ENCODE measurements around the gene EXOC3L2. TPM values are rescaled to one million over a fixed set of nuclear protein-coding genes. Genes with fewer than 3 reads are reported as not detected.

Gene EXOC3L2
- total and polyA plus RNA-seq, 2 donors (not counting 3 experiments of a cell fraction or from before 2014, with no cell fraction given), result 0.66 to 1.8 TPM

DNA sequence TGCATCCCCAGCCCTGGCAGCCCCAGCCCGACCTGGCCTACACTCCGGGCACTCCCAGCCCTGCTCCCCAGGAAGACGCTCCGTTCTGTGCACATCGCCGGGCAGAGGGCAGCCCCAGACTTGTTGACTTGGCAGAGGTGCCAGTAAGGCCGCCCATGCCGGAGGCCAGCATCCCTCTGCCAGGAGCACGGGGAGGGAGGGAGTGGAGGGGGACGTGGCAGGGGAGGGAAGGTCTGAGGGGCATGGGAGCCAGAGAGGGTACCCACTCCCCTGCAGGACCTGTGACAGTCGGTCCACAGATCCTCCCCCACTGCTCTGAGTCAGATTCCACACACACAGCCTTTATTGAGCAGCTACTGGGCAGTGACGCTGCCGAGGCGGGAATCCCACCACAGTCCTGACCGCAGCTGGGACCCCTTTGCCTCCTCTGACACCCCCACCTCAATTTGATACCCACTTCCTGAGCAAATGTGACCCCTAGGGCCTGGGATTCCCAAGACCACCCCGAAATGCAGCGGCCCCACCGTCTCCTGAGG, 82.5 kb downstream of the EXOC3L2 start:
- ChIA-PET CTCF (interaction anchor here (0.6 to 1.5 kb wide), 10 partner anchors 8 to 176 kb away, joined by 3 to 14 read pairs (median 6); partner anchors contain the start of genes BLOC1S3 and TRAPPC6A), POLR2A (interaction anchor here (0.7 kb wide), 1 partner anchor 15 kb away, joined by 3 read pairs; the partner anchor contains the start of gene TRAPPC6A)
- H3K9me3 ChIP-seq (replicated peaks; ENCODE audit: control insufficient read depth, insufficient read depth, low read length), result no peaks in the 10 kb centered on the region
- no peak overlapping the region for H3K4me3 ChIP-seq (replicated peaks in 1 of 3; ENCODE audit: insufficient read depth in 1 of 3, low read depth in 1 of 3, low read length in 3 of 3)
- H3K4me1 ChIP-seq (ENCODE audit: control insufficient read depth, extremely low read depth, insufficient read depth, low read length), result peaks cover 6% of the 10 kb centered on the region
- intact Hi-C loops (cut with micrococcal nuclease) (loop anchor here (1.0 to 2.0 kb wide), 4 partner anchors 9 to 176 kb away; no protein-coding TSS in a partner anchor), dilution Hi-C loops (cut with MboI; ENCODE audit: extremely low pct_ligation_motif_present, low sequenced_read_pairs) (no loop called here)
- no peaks in the 10 kb centered on the region for H3K27me3 ChIP-seq (ENCODE audit: control insufficient read depth in 2 of 2, insufficient read depth in 2 of 2, low read length in 2 of 2)
- TF ChIP-seq FOS (IDR thresholded peaks at IDR 0.05; ENCODE audit: borderline replicate concordance, insufficient read depth, low read length) (no peak), CTCF (IDR thresholded peaks at IDR 0.05; ENCODE audit: extremely low read depth in 1 of 2, insufficient read depth in 1 of 2, low read depth in 1 of 2, low read length in 2 of 2) (no peak), POLR2AphosphoS5 (IDR thresholded peaks at IDR 0.05; ENCODE audit: insufficient read depth, low read depth, low read length) (no peak), JUN (IDR thresholded peaks at IDR 0.05; ENCODE audit: borderline replicate concordance, insufficient read depth, insufficient read length, low read depth) (no peak), EZH2 (IDR thresholded peaks at IDR 0.05; ENCODE audit: borderline replicate concordance, low read depth, low read length, severe bottlenecking) (no peak), POLR2A (IDR thresholded peaks at IDR 0.05; ENCODE audit: low read depth, low read length) (no peak), GATA2 (IDR thresholded peaks at IDR 0.05; ENCODE audit: insufficient read depth, insufficient read length, low read depth, low read length) (no peak), MYC (IDR thresholded peaks at IDR 0.05; ENCODE audit: low read depth, low read length) (no peak)
- TF ChIP-seq, protein P1, sequence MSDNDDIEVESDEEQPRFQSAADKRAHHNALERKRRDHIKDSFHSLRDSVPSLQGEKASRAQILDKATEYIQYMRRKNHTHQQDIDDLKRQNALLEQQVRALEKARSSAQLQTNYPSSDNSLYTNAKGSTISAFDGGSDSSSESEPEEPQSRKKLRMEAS (IDR thresholded peaks at IDR 0.05; ENCODE audit: insufficient read depth, insufficient read length), result no peak
- no peak overlapping the region for H3K27ac ChIP-seq (ENCODE audit: insufficient read depth, low read depth, low read length)
- no peaks in the 10 kb centered on the region for H3K79me2 ChIP-seq (ENCODE audit: control insufficient read depth, insufficient read depth, low read length)
- H2AFZ ChIP-seq (ENCODE audit: low read depth, low read length), result no peak overlapping the region
- H3K4me2 ChIP-seq (ENCODE audit: insufficient read depth, low read length), result no peak overlapping the region
- H3K9me1 ChIP-seq (replicated peaks; ENCODE audit: control insufficient read depth, extremely low read depth, insufficient read depth, low read length), result no peaks in the 10 kb centered on the region
- H3K36me3 ChIP-seq (ENCODE audit: control insufficient read depth in 2 of 2, extremely low read depth in 1 of 2, insufficient read depth in 2 of 2, low read length in 2 of 2), result no peaks in the 10 kb centered on the region
- no peaks in the 10 kb centered on the region for H4K20me1 ChIP-seq (replicated peaks; ENCODE audit: control insufficient read depth, extremely low read depth, insufficient read depth, low read length)
- FAIRE-seq (no peak), DNase-seq (ENCODE audit: low read depth, low spot score) (no peak)
- H3K9ac ChIP-seq (replicated peaks; ENCODE audit: extremely low read depth, insufficient read depth, low read length), result no peak overlapping the region
- BruUV-seq (replicated peaks), result no TSS peak

Other genes starting within 250 kb of the EXOC3L2 start
- 10.5 and 13.2 TPM in 2 replicates for gene RELB, start 243.9 kb downstream of the EXOC3L2 start, total RNA-seq
- 14.4 and 19.8 TPM in 2 replicates for gene RELB, start 243.9 kb downstream of the EXOC3L2 start, polyA plus RNA-seq
- 70.7 and 77.0 TPM in 2 replicates for gene CLASRP, start 206.4 kb downstream of the EXOC3L2 start, total RNA-seq
- gene CLASRP, start 206.4 kb downstream of the EXOC3L2 start, polyA plus RNA-seq, result 30.5 and 40.7 TPM in 2 replicates
- gene ZNF296, start 168.9 kb downstream of the EXOC3L2 start, total RNA-seq, result 1.8 and 2.1 TPM in 2 replicates
- gene ZNF296, start 168.9 kb downstream of the EXOC3L2 start, polyA plus RNA-seq, result 0.35 and 0.46 TPM in 2 replicates
- gene GEMIN7, start 166.1 kb downstream of the EXOC3L2 start, total RNA-seq, result 30.3 and 34.2 TPM in 2 replicates
- gene GEMIN7, start 166.1 kb downstream of the EXOC3L2 start, polyA plus RNA-seq, result 53.7 and 55.6 TPM in 2 replicates
- 27.1 and 28.5 TPM in 2 replicates for gene PPP1R37, start 152.2 kb downstream of the EXOC3L2 start, total RNA-seq
- gene PPP1R37, start 152.2 kb downstream of the EXOC3L2 start, polyA plus RNA-seq, result 16.2 and 18.6 TPM in 2 replicates
- not detected in 2 replicates for gene NKPD1, start 84.4 kb downstream of the EXOC3L2 start, total RNA-seq
- 0.04 and 0.05 TPM in 2 replicates for gene NKPD1, start 84.4 kb downstream of the EXOC3L2 start, polyA plus RNA-seq
- 12.6 and 18.1 TPM in 2 replicates for gene TRAPPC6A, start 67.2 kb downstream of the EXOC3L2 start, total RNA-seq
- gene TRAPPC6A, start 67.2 kb downstream of the EXOC3L2 start, polyA plus RNA-seq, result 45.4 and 46.6 TPM in 2 replicates
- gene BLOC1S3, start 66.6 kb downstream of the EXOC3L2 start, total RNA-seq, result 11.7 and 17.4 TPM in 2 replicates
- 13.6 and 13.8 TPM in 2 replicates for gene BLOC1S3, start 66.6 kb downstream of the EXOC3L2 start, polyA plus RNA-seq
- 50.0 and 51.6 TPM in 2 replicates for gene MARK4, start 5.9 kb upstream of the EXOC3L2 start, total RNA-seq
- 13.9 and 14.4 TPM in 2 replicates for gene MARK4, start 5.9 kb upstream of the EXOC3L2 start, polyA plus RNA-seq
- gene CKM, start 77.5 kb upstream of the EXOC3L2 start, total RNA-seq, result not detected in 2 replicates
- gene CKM, start 77.5 kb upstream of the EXOC3L2 start, polyA plus RNA-seq, result not detected in 2 replicates
- not detected in 2 replicates for gene KLC3, start 95.3 kb upstream of the EXOC3L2 start, total RNA-seq
- gene KLC3, start 95.3 kb upstream of the EXOC3L2 start, polyA plus RNA-seq, result not detected in 2 replicates
- gene ERCC2, start 125.2 kb upstream of the EXOC3L2 start, total RNA-seq, result 55.4 and 59.9 TPM in 2 replicates
- 61.8 and 79.6 TPM in 2 replicates for gene ERCC2, start 125.2 kb upstream of the EXOC3L2 start, polyA plus RNA-seq
- 77.4 and 84.4 TPM in 2 replicates for gene PPP1R13L, start 159.7 kb upstream of the EXOC3L2 start, total RNA-seq
- 27.8 and 28.5 TPM in 2 replicates for gene PPP1R13L, start 159.7 kb upstream of the EXOC3L2 start, polyA plus RNA-seq
- 18.0 and 19.5 TPM in 2 replicates for gene POLR1G, start 161.2 kb upstream of the EXOC3L2 start, total RNA-seq
- 6.6 and 6.7 TPM in 2 replicates for gene POLR1G, start 161.2 kb upstream of the EXOC3L2 start, polyA plus RNA-seq
- gene ERCC1, start 178.5 kb upstream of the EXOC3L2 start, total RNA-seq, result 81.8 and 82.6 TPM in 2 replicates
- gene ERCC1, start 178.5 kb upstream of the EXOC3L2 start, polyA plus RNA-seq, result 126 and 146 TPM in 2 replicates
- 2.0 and 23.0 TPM in 2 replicates for gene FOSB, start 222.6 kb upstream of the EXOC3L2 start, total RNA-seq
- gene FOSB, start 222.6 kb upstream of the EXOC3L2 start, polyA plus RNA-seq, result 9.8 and 10.7 TPM in 2 replicates